Activated CD4-positive, alpha-beta T cell treated with anti-CD3 and anti-CD28 coated beads, Interleukin-2, amount 10 ng/mL, durations not matched to agents 24 days and 14 days (primary cell): ENCODE measurements around the gene PHAF1. TPM values are rescaled to one million over a fixed set of nuclear protein-coding genes. Genes with fewer than 3 reads are reported as not detected.

Experiments
- DNase-seq: peaks from one replicate; pipeline ENCODE4 v3.0.0; 2022
- H3K27ac Mint-ChIP-seq: one replicate; pipeline ENCODE4 v1.8.0; 2022; ENCODE audit warnings: mild to moderate bottlenecking, mixed read lengths
- H3K27me3 Mint-ChIP-seq: one replicate; pipeline ENCODE4 v1.8.0; 2022; ENCODE audit warnings: mixed read lengths
- H3K36me3 Mint-ChIP-seq: one replicate; pipeline ENCODE4 v1.8.0; 2022; ENCODE audit warnings: low read depth, mild to moderate bottlenecking, mixed read lengths
- H3K4me1 Mint-ChIP-seq: one replicate; pipeline ENCODE4 v1.8.0; 2021; ENCODE audit warnings: mixed read lengths
- H3K4me3 Mint-ChIP-seq: one replicate; pipeline ENCODE4 v1.8.0; 2022; ENCODE audit warnings: mild to moderate bottlenecking, moderate library complexity, mixed read lengths
- H3K9me3 Mint-ChIP-seq: one replicate; pipeline ENCODE4 v1.8.0; 2021; ENCODE audit warnings: mixed read lengths
- intact Hi-C: fragments of 100-400 bp; cut with micrococcal nuclease; formaldehyde crosslinking; loops from one replicate; pipeline ENCODE4 v1.15.1; 2023
- total RNA-seq: library from RNA; stranded (reverse); gene quantifications from 2 replicates; pipeline ENCODE4 v1.2.3, GENCODE V29; 2022

Gene PHAF1
- total RNA-seq, 1 donor from 2014 or later: 19.4 TPM

GRCh38 chr16:67091906-67092566 lies 17.7 kb upstream of the PHAF1 start:
- no peak overlapping the region for H3K4me3 Mint-ChIP-seq
- H3K27ac Mint-ChIP-seq: peak overlapping the region; percentile 82
- H3K27me3 Mint-ChIP-seq: no peaks in the 10 kb centered on the region
- no peaks in the 10 kb centered on the region for H3K9me3 Mint-ChIP-seq
- peaks cover 10% of the 10 kb centered on the region for H3K4me1 Mint-ChIP-seq
- intact Hi-C loops: loop anchor here (2.0 kb wide), 1 partner anchor 37 kb away; no protein-coding TSS in a partner anchor
- peaks cover 30% of the 10 kb centered on the region for H3K36me3 Mint-ChIP-seq
- DNase-seq: no peak

GRCh38 chr16:67093098-67093726 lies 16.5 kb upstream of the PHAF1 start:
- no peak overlapping the region for H3K4me3 Mint-ChIP-seq
- intact Hi-C loops: loop anchor here (2.0 kb wide), 1 partner anchor 38 kb away; no protein-coding TSS in a partner anchor
- DNase-seq: no peak
- peaks cover 29% of the 10 kb centered on the region for H3K36me3 Mint-ChIP-seq
- peaks cover 10% of the 10 kb centered on the region for H3K4me1 Mint-ChIP-seq
- H3K9me3 Mint-ChIP-seq: no peaks in the 10 kb centered on the region
- no peaks in the 10 kb centered on the region for H3K27me3 Mint-ChIP-seq
- H3K27ac Mint-ChIP-seq: peak overlapping the region; percentile 56

- peaks cover 26% of the 10 kb centered on the region for H3K36me3 Mint-ChIP-seq
- H3K27ac Mint-ChIP-seq: no peak overlapping the region
- H3K9me3 Mint-ChIP-seq: no peaks in the 10 kb centered on the region
- no peak overlapping the region for H3K4me3 Mint-ChIP-seq
- intact Hi-C loops: no loop called here
- no peaks in the 10 kb centered on the region for H3K27me3 Mint-ChIP-seq
- DNase-seq: no peak
- peaks cover 2% of the 10 kb centered on the region for H3K4me1 Mint-ChIP-seq
These were observed 11.1 kb upstream of the PHAF1 start for GRCh38 chr16:67098599-67098998.

GRCh38 chr16:67100569-67101310 lies 9.0 kb upstream of the PHAF1 start:
- H3K9me3 Mint-ChIP-seq: no peaks in the 10 kb centered on the region
- DNase-seq: no peak
- H3K27ac Mint-ChIP-seq: no peak overlapping the region
- no peaks in the 10 kb centered on the region for H3K4me1 Mint-ChIP-seq
- peaks cover 18% of the 10 kb centered on the region for H3K36me3 Mint-ChIP-seq
- H3K27me3 Mint-ChIP-seq: no peaks in the 10 kb centered on the region
- intact Hi-C loops: loop anchor here (1.0 to 2.0 kb wide), 3 partner anchors 82 to 146 kb away; no protein-coding TSS in a partner anchor
- H3K4me3 Mint-ChIP-seq: no peak overlapping the region

- no peak overlapping the region for H3K4me3 Mint-ChIP-seq
- intact Hi-C loops: loop anchor here (1.0 to 2.0 kb wide), 3 partner anchors 83 to 147 kb away; no protein-coding TSS in a partner anchor
- no peak for DNase-seq
- peak overlapping the region; percentile 12 for H3K27ac Mint-ChIP-seq
- no peaks in the 10 kb centered on the region for H3K9me3 Mint-ChIP-seq
- no peaks in the 10 kb centered on the region for H3K4me1 Mint-ChIP-seq
- no peaks in the 10 kb centered on the region for H3K27me3 Mint-ChIP-seq
- peaks cover 18% of the 10 kb centered on the region for H3K36me3 Mint-ChIP-seq
These were observed 8.2 kb upstream of the PHAF1 start for GRCh38 chr16:67101311-67102082.

- Mint-ChIP-seq H3K27ac (no peak overlapping the region), H3K9me3 (no peaks in the 10 kb centered on the region), H3K4me3 (no peak overlapping the region), H3K27me3 (no peaks in the 10 kb centered on the region), H3K4me1 (no peaks in the 10 kb centered on the region), H3K36me3 (peaks cover 17% of the 10 kb centered on the region)
- DNase-seq: no peak
- intact Hi-C loops: no loop called here
These were observed 5.7 kb upstream of the PHAF1 start for GRCh38 chr16:67104061-67104460.

- intact Hi-C loops: loop anchor here (5.0 kb wide), 2 partner anchors 52 to 73 kb away; partner anchors contain the start of genes FBXL8 and TRADD
- Mint-ChIP-seq H3K9me3 (no peaks in the 10 kb centered on the region), H3K27me3 (no peaks in the 10 kb centered on the region), H3K4me3 (no peak overlapping the region), H3K4me1 (peaks cover 5% of the 10 kb centered on the region), H3K36me3 (peaks cover 13% of the 10 kb centered on the region), H3K27ac (no peak overlapping the region)
- DNase-seq: no peak
These were observed 4.9 kb upstream of the PHAF1 start for GRCh38 chr16:67104845-67105244.

GRCh38 chr16:67105246-67105645 lies 4.5 kb upstream of the PHAF1 start:
- no peak overlapping the region for H3K27ac Mint-ChIP-seq
- H3K27me3 Mint-ChIP-seq: no peaks in the 10 kb centered on the region
- no peak overlapping the region for H3K4me3 Mint-ChIP-seq
- peaks cover 6% of the 10 kb centered on the region for H3K4me1 Mint-ChIP-seq
- no peak for DNase-seq
- H3K36me3 Mint-ChIP-seq: peaks cover 13% of the 10 kb centered on the region
- intact Hi-C loops: loop anchor here (5.0 kb wide), 2 partner anchors 52 to 73 kb away; partner anchors contain the start of genes FBXL8 and TRADD
- H3K9me3 Mint-ChIP-seq: no peaks in the 10 kb centered on the region

- peaks cover 12% of the 10 kb centered on the region for H3K36me3 Mint-ChIP-seq
- DNase-seq: no peak
- H3K27me3 Mint-ChIP-seq: no peaks in the 10 kb centered on the region
- no peaks in the 10 kb centered on the region for H3K9me3 Mint-ChIP-seq
- intact Hi-C loops: loop anchor here (5.0 kb wide), 2 partner anchors 51 to 74 kb away; partner anchors contain the start of genes FBXL8 and TRADD
- H3K27ac Mint-ChIP-seq: no peak overlapping the region
- peaks cover 12% of the 10 kb centered on the region for H3K4me1 Mint-ChIP-seq
- H3K4me3 Mint-ChIP-seq: no peak overlapping the region
These were observed 3.9 kb upstream of the PHAF1 start for GRCh38 chr16:67105881-67106280.

GRCh38 chr16:67108489-67108888 lies 1.3 kb upstream of the PHAF1 start:
- H3K4me3 Mint-ChIP-seq: no peak overlapping the region
- intact Hi-C loops: loop anchor here (5.0 kb wide), 2 partner anchors 49 to 76 kb away; partner anchors contain the start of genes FBXL8 and TRADD

GRCh38 chr16:67108931-67109406 lies 772 bp upstream of the PHAF1 start:
- peaks cover 7% of the 10 kb centered on the region for H3K36me3 Mint-ChIP-seq
- peak overlapping the region; percentile 75 for H3K27ac Mint-ChIP-seq
- H3K9me3 Mint-ChIP-seq: no peaks in the 10 kb centered on the region
- no peak for DNase-seq
- peak overlapping the region; percentile 96 for H3K4me3 Mint-ChIP-seq
- intact Hi-C loops: loop anchor here (5.0 kb wide), 2 partner anchors 48 to 77 kb away; partner anchors contain the start of genes FBXL8 and TRADD
- H3K4me1 Mint-ChIP-seq: peaks cover 29% of the 10 kb centered on the region
- no peaks in the 10 kb centered on the region for H3K27me3 Mint-ChIP-seq

More at GRCh38 chr16:67108489-67108888, 1.3 kb upstream of the PHAF1 start:
- H3K9me3 Mint-ChIP-seq: no peaks in the 10 kb centered on the region
- H3K27ac Mint-ChIP-seq: no peak overlapping the region
- peaks cover 7% of the 10 kb centered on the region for H3K36me3 Mint-ChIP-seq
- DNase-seq: no peak
- H3K27me3 Mint-ChIP-seq: no peaks in the 10 kb centered on the region
- H3K4me1 Mint-ChIP-seq: peaks cover 29% of the 10 kb centered on the region

GRCh38 chr16:67111951-67112444 lies 2.3 kb downstream of the PHAF1 start:
- no peak overlapping the region for H3K27ac Mint-ChIP-seq
- no peaks in the 10 kb centered on the region for H3K9me3 Mint-ChIP-seq
- no peak overlapping the region for H3K4me3 Mint-ChIP-seq
- H3K27me3 Mint-ChIP-seq: no peaks in the 10 kb centered on the region
- intact Hi-C loops: no loop called here
- no peak for DNase-seq
- H3K36me3 Mint-ChIP-seq: peaks cover 13% of the 10 kb centered on the region
- H3K4me1 Mint-ChIP-seq: peaks cover 33% of the 10 kb centered on the region
